ENCODE measurements around the gene BRIP1.

The BRIP1 gene

DNA sequence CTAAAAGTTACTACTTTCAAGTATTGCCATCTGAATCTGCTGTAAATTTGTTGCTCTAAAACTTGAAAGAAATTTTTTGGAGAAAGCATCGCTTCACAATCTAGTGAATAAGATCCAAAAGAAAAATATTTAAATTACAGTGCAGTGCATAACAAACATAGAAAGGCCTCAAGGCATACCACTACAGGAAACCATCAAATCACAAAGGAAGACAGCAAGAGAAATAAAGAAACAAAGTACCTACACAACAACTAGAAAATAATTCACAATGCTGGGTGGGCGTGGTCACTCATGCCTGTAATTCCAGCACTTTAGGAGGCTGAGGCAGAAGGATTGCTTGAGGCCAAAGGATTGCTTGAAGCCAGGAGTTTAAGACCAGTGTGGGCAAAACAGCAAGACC, 104.9 kb downstream of the BRIP1 start:
- DNase-seq (ENCODE audit: low read depth in 2 of 2) = no peak

- no peak for DNase-seq (ENCODE audit: low read depth in 2 of 2)
These were observed 106.2 kb downstream of the BRIP1 start for GRCh38 chr17:61757168-61757567.

- DNase-seq (ENCODE audit: low read depth in 2 of 2) = no peak
These were observed 106.8 kb downstream of the BRIP1 start for GRCh38 chr17:61756561-61756960.

GRCh38 chr17:61755668-61756067, 107.7 kb downstream of the BRIP1 start:
- DNase-seq (ENCODE audit: low read depth in 2 of 2) = no peak

DNA sequence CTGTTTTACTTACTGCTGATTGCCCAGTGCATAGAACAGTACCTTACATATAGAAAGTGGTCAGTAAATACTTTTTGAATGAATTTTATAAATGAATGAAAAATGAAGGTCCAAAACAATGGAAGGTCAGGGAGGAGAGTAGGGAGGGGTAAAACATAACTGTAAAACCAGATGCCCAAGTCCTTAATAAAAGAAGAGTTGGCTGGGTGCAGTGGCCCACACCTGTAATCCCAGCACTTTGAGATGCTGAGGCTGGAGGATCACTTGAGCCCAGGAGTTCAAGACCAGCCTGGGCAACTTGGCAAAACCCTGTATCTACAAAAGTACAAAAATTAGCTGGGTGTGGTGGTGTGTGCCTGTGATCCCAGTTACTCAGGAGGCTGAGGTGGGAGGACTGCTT, 108.2 kb downstream of the BRIP1 start:
- no peak for DNase-seq (ENCODE audit: low read depth in 2 of 2)

GRCh38 chr17:61754124-61754523, 109.2 kb downstream of the BRIP1 start:
- DNase-seq (ENCODE audit: low read depth in 2 of 2) = no peak

DNA sequence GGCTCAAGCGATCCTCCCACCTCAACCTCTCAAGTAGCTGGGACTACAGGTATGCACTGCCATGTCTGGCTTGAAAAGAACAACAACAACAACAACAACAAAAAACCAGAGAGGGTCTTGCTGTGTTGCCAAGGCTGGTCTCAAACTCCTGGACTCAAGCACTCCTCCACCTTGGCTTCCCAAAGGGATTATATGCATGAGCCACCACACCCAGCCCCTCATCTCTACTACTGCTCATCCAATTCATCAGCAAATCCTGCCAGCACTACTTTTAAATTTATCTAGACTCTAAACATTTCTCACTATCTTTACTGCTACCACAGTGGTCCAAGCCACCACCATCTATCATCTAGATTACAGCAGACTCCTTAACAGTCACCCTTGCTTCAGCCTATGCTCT, 109.6 kb downstream of the BRIP1 start:
- DNase-seq (ENCODE audit: low read depth in 2 of 2) = no peak

- no peak for DNase-seq (ENCODE audit: low read depth in 2 of 2)
These were observed 112.7 kb downstream of the BRIP1 start for GRCh38 chr17:61750656-61751055.

GRCh38 chr17:61749823-61750404, 113.4 kb downstream of the BRIP1 start:
- no peak for DNase-seq (ENCODE audit: low read depth in 2 of 2)

DNA sequence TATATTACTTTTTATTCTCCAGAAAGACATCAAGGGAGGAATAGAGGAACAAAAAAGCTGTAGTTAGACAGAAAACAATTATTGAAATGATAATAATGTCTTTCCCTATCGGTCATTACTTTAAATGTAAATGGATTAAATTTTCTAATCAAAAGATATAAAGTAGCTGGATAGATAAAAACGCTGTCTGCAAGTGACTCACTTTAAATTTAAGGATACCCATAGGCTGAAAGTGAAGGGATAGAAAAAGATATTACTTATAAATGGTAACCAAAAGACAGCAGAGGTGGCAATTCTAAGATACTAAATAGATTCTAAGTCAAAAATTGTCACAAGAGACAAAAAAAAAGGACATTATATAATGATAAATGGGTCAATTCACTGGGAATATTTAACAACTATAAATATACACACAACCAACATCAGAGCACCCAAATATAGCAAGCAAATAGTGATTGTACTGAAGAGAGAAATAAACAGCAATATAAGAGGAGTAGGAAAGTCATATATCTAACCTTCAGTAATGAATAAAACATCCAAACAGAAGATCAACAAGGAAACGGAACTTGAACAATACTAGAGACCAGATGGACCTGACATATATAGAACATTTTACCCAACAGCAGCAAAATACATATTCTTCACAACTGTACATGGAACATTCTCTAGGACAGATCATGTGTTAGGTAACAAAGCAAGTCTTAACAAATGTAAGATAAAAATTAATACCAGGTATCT, 116.9 kb downstream of the BRIP1 start:
- DNase-seq (ENCODE audit: low read depth in 2 of 2) = no peak

GRCh38 chr17:61744804-61745203, 118.5 kb downstream of the BRIP1 start:
- no peak for DNase-seq (ENCODE audit: low read depth in 2 of 2)

DNA sequence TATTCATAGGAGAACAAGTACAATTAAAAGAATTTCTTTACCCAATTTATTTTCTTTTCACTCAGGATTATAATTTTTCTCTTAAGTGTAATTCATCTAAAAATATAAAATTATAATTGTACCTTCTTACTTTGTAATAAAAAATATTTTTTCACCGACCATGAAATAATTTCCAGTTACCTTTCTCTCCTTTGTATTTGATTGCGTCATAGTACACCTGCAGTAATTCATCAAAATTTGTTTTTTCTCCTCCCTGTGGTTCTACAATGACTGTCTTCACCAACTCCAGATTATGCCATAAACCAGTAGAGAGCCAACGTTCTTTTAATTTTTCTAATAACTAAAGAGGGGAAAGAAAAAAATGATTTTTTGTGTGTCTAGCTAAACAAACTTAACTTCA, 119.1 kb downstream of the BRIP1 start:
- no peak for DNase-seq (ENCODE audit: low read depth in 2 of 2)

- no peak for DNase-seq (ENCODE audit: low read depth in 2 of 2)
These were observed 119.6 kb downstream of the BRIP1 start for GRCh38 chr17:61743766-61744165.

- DNase-seq (ENCODE audit: low read depth in 2 of 2) = no peak
These were observed 124.3 kb downstream of the BRIP1 start for GRCh38 chr17:61739002-61739401.

- no peak for DNase-seq (ENCODE audit: low read depth in 2 of 2)
These were observed 125.1 kb downstream of the BRIP1 start for GRCh38 chr17:61738249-61738648.

- no peak for DNase-seq (ENCODE audit: low read depth in 2 of 2)
These were observed 125.5 kb downstream of the BRIP1 start for GRCh38 chr17:61737820-61738219.

GRCh38 chr17:61736438-61736837, 126.9 kb downstream of the BRIP1 start:
- DNase-seq (ENCODE audit: low read depth in 2 of 2) = no peak

DNA sequence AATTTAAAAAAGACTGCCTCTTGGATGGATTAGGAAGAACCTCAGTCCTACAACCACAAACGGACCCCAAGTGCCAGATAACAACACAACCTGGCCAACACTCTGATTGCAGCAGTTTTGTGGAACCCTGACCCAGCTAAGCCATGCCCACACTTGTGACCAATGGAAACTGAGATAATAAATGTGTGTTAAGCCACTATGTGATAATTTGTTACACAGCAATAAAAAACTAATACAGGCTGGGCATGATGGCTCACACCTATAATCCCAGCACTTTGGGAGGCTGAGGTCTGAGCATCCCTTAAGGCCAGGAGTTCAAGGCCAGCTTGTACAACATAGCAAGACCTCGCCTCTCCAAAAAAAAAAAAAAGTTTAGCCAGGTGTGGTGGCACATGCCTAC, 127.5 kb downstream of the BRIP1 start:
- no peak for DNase-seq (ENCODE audit: low read depth in 2 of 2)

GRCh38 chr17:61734466-61734865, 128.9 kb downstream of the BRIP1 start:
- no peak for DNase-seq (ENCODE audit: low read depth in 2 of 2)

DNA sequence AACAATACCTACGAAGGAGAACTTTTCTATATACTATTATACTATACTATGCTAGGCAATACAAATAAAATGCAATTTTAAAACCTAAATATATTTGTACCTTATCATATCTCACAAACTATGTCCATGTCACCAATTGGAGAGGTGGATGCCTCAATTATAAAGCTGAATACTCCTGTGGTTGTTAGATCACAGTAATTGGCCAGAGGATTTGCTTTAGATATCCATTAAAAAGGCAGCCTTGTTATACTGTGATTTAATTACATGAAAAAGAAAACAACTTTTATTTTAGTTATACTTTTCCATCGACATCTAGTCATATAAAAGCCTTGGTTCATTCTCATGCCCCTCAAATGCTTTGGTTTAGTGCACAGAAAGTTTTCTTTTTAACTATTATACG, 129.3 kb downstream of the BRIP1 start:
- no peak for DNase-seq (ENCODE audit: low read depth in 2 of 2)

DNA sequence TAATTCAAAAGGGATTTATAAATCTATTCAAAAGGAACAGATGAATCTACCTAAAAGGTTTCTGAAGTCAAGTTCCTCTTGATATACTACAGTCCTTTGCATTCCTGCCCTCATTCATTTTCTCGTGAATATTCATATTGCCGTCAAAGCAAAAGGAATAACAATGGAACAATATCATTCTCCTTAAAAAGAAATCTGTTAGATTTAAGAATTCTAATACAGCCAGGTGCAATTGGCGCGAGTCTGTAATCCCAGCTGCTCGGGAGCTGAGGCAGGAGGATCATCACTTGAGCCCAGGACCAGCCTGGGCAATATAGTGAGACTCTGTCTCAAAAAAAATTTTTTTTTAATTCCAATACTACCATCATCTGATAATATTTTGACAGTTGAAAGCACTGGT, 130.3 kb downstream of the BRIP1 start:
- no peak for DNase-seq (ENCODE audit: low read depth in 2 of 2)

DNA sequence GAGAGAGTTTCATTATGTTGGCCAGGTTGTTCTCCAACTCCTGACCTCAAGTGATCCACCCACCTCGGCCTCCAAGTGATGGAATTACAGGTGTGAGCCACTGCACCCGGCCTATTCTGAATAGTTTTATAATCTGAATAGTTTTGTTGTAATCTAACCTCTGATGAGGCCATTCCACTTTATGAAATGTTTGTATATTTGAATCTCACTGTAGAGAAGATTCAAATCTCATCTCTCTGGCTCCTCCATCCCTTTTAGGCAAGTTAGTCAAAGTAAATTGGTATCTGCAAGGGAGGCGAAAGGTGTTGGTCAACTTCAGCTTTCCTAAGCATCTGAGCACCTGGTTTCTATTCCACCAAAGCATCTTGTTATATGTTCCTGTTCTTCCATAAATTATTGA, 131.2 kb downstream of the BRIP1 start:
- DNase-seq (ENCODE audit: low read depth in 2 of 2) = no peak

DNA sequence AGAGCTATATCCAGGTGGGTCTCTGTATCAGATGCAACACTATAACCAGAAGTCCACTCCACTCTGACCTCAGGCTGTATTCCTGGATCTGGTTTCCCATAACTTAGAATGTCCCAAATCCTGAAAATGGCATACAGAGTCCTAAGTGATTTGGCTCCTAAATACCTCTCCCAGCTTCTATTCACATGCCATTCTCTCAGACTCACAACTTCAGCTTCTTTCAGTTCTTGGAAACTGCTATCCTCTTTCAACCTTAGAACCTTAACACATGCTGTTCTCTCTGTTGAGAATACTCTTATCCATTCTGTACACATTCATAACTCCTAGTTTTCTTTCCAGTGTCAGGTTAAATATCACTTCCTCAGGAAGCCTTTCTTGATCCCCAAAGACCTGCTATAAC, 132.0 kb downstream of the BRIP1 start:
- DNase-seq (ENCODE audit: low read depth in 2 of 2) = no peak
